HG03521 (cell line): Measurements from ENCODE around the gene TLR4.

Experiments used
- ATAC-seq: cut with Tn5 transposase; IDR thresholded peaks from one replicate; pipeline ENCODE4 v1.9.1; 2021; ENCODE audit warnings: mild to moderate bottlenecking, moderate library complexity; ENCODE audit not compliant: unreplicated experiment

The TLR4 gene

GRCh38 chr9:117714282-117714681 lies 10.1 kb downstream of the TLR4 start:
- no peak for ATAC-seq

GRCh38 chr9:117715411-117715989 lies 11.3 kb downstream of the TLR4 start:
- ATAC-seq = no peak

- peak; percentile 99 for ATAC-seq
These were observed 13.9 kb downstream of the TLR4 start for GRCh38 chr9:117718085-117718484.

GRCh38 chr9:117718701-117719100 lies 14.5 kb downstream of the TLR4 start:
- ATAC-seq = no peak

- no peak for ATAC-seq
These were observed 15.1 kb downstream of the TLR4 start for GRCh38 chr9:117719161-117719920.

GRCh38 chr9:117720066-117720465 lies 15.9 kb downstream of the TLR4 start:
- no peak for ATAC-seq

GRCh38 chr9:117720555-117720954 lies 16.4 kb downstream of the TLR4 start:
- no peak for ATAC-seq

- no peak for ATAC-seq
These were observed 16.8 kb downstream of the TLR4 start for GRCh38 chr9:117720987-117721386.

- no peak for ATAC-seq
These were observed 18.0 kb downstream of the TLR4 start for GRCh38 chr9:117722108-117722761.

GRCh38 chr9:117723986-117724625 lies 19.9 kb downstream of the TLR4 start:
- ATAC-seq = no peak

GRCh38 chr9:117725426-117725887 lies 21.3 kb downstream of the TLR4 start:
- ATAC-seq = no peak

GRCh38 chr9:117729375-117729774 lies 25.2 kb downstream of the TLR4 start:
- ATAC-seq = no peak

GRCh38 chr9:117732494-117732893 lies 28.3 kb downstream of the TLR4 start:
- no peak for ATAC-seq

- ATAC-seq = no peak
These were observed 29.3 kb downstream of the TLR4 start for GRCh38 chr9:117733465-117733864.

- no peak for ATAC-seq
These were observed 29.9 kb downstream of the TLR4 start for GRCh38 chr9:117734082-117734481.

GRCh38 chr9:117734523-117735314 lies 30.5 kb downstream of the TLR4 start:
- ATAC-seq = no peak

GRCh38 chr9:117737721-117738226 lies 33.6 kb downstream of the TLR4 start:
- ATAC-seq = no peak

- ATAC-seq = no peak
These were observed 35.0 kb downstream of the TLR4 start for GRCh38 chr9:117739206-117739605.

GRCh38 chr9:117739624-117740347 lies 35.6 kb downstream of the TLR4 start:
- no peak for ATAC-seq

- ATAC-seq = no peak
These were observed 37.9 kb downstream of the TLR4 start for GRCh38 chr9:117742131-117742530.
